Naive thymus-derived CD4-positive, alpha-beta T cell (primary cell): Measurements from ENCODE around the gene SEPTIN12. TPM values are rescaled to one million over a fixed set of nuclear protein-coding genes. Genes with fewer than 3 reads are reported as not detected.
A peak's percentile ranks its signal among the peaks of the same experiment; 100 is the strongest.

ENCODE experiments used
- ATAC-seq: fragments of 150-1000 bp; cut with Tn5 transposase; 2 replicates; pipeline ENCODE4 v1.10.0; 2021; ENCODE audit warnings: mild to moderate bottlenecking, moderate library complexity
- CTCF ChIA-PET: fragments of 350-600 bp; sonication (Branson Sonifier 250); formaldehyde crosslinking; loops from one replicate; lab custom pipeline; 2021; ENCODE audit warnings: antibody characterized with exemption; lab: Charles Lee
- POLR2A ChIA-PET: fragments of 350-600 bp; sonication (Branson Sonifier 250); formaldehyde crosslinking; loops from one replicate; lab custom pipeline; 2021; ENCODE audit warnings: antibody characterized with exemption, inconsistent platforms; lab: Charles Lee
- DNase-seq, 9 donors: peaks; one replicate each; pipeline versions ENCODE4 v3.0.0 to v3.0.0-alpha.2; 2020 to 2022; ENCODE audit warnings: mixed read lengths in 1 of 9
- H3K27ac ChIP-seq: one replicate; pipeline ENCODE4 v1.7.0; 2013; ENCODE audit warnings: mild to moderate bottlenecking, low read depth, low read length, moderate library complexity
- H3K27me3 ChIP-seq, 2 donors: one replicate each; pipeline ENCODE4 v1.7.0; 2013; ENCODE audit warnings: low read length in 2 of 2, mild to moderate bottlenecking in 2 of 2, moderate library complexity in 2 of 2; ENCODE audit not compliant: control insufficient read depth in 2 of 2, insufficient read depth in 2 of 2
- H3K36me3 ChIP-seq, 3 experiments: 1 replicate in 2 of 3; 2 replicates in 1 of 3; pipeline ENCODE4 v1.7.0; 2013; ENCODE audit warnings: low read length in 3 of 3, mild to moderate bottlenecking in 3 of 3, moderate library complexity in 1 of 3; ENCODE audit not compliant: insufficient read depth in 3 of 3, control insufficient read depth in 2 of 3
- H3K4me1 ChIP-seq, 2 donors: one replicate each; pipeline ENCODE4 v1.7.0; 2013; ENCODE audit warnings: low read length in 2 of 2, mild to moderate bottlenecking in 2 of 2, moderate library complexity in 1 of 2; ENCODE audit not compliant: control insufficient read depth in 2 of 2, insufficient read depth in 2 of 2
- H3K4me3 ChIP-seq: 2 replicates; pipeline ENCODE4 v1.7.0; 2013; ENCODE audit warnings: mild to moderate bottlenecking, low read length
- H3K9me3 ChIP-seq, 3 experiments: 1 replicate in 2 of 3; 2 replicates in 1 of 3; pipeline ENCODE4 v1.7.0; 2013; ENCODE audit warnings: low read length in 3 of 3; ENCODE audit not compliant: control insufficient read depth in 2 of 3
- H3K27ac Mint-ChIP-seq, 9 donors: one replicate each; pipeline ENCODE4 v1.8.0; 2020 to 2022; ENCODE audit warnings: mixed read lengths in 9 of 9, mild to moderate bottlenecking in 8 of 9, moderate library complexity in 5 of 9, inconsistent platforms in 2 of 9
- H3K27me3 Mint-ChIP-seq, 5 donors: one replicate each; pipeline ENCODE4 v1.8.0; 2021 to 2022; ENCODE audit warnings: mixed read lengths in 5 of 5, mild to moderate bottlenecking in 1 of 5
- H3K36me3 Mint-ChIP-seq, 5 donors: one replicate each; pipeline ENCODE4 v1.8.0; 2020 to 2022; ENCODE audit warnings: mixed read lengths in 5 of 5, mild to moderate bottlenecking in 3 of 5, inconsistent platforms in 1 of 5
- H3K4me1 Mint-ChIP-seq, 7 donors: one replicate each; pipeline ENCODE4 v1.8.0; 2020 to 2022; ENCODE audit warnings: mixed read lengths in 7 of 7, mild to moderate bottlenecking in 3 of 7, inconsistent platforms in 1 of 7
- H3K4me3 Mint-ChIP-seq, 10 donors: one replicate each; pipeline ENCODE4 v1.8.0; 2020 to 2022; ENCODE audit warnings: mild to moderate bottlenecking in 10 of 10, mixed read lengths in 10 of 10, moderate library complexity in 6 of 10, inconsistent platforms in 2 of 10
- H3K9me3 Mint-ChIP-seq, 11 donors: one replicate each; pipeline ENCODE4 v1.8.0; 2020 to 2022; ENCODE audit warnings: mixed read lengths in 11 of 11, mild to moderate bottlenecking in 4 of 11, inconsistent platforms in 1 of 11, moderate library complexity in 1 of 11
- intact Hi-C, 2 donors: fragments of 100-400 bp; cut with micrococcal nuclease; formaldehyde crosslinking; loops; one replicate each; pipeline ENCODE4 v1.15.1; 2023
- polyA plus RNA-seq, 2 donors: library from polyadenylated mRNA; unstranded; fragments of 300-500 nt; fragmentation: Illumina TruSeq; gene quantifications; one replicate each; pipeline ENCODE4 v1.2.3, GENCODE V29; 2021
- total RNA-seq, 6 experiments: library from RNA in 5 of 6; stranded (reverse) in 5 of 6; gene quantifications; 1 replicate in 5 of 6; 2 replicates in 1 of 6; pipeline ENCODE4 v1.2.3 and lab custom pipeline; 2021 to 2026

The SEPTIN12 gene
- total and polyA plus RNA-seq, 7 experiments from 2014 or later = not detected

DNA sequence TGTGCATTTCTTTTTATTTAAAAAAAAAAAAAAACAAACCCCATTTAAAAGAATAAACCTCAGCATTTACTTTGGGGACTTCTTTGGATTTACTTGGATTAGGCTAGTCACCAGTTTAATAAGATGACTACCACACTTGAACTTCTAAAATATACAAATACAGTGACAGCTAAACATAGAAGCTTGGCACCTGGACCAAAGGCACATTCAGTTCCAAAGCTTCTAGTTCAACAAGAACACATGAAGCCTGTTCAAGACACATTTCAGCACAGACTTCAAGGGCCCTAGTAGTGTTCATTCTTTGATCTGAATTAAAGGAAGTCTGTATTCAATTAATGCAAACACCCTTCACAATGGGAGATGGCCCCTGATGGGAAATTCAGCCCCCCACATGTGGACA lies 25.9 kb upstream of the SEPTIN12 start:
- Mint-ChIP-seq H3K4me3 (no peak overlapping the region), H3K27ac (peak overlapping the region in 1 of 9 donors; percentile 52), H3K36me3 (peaks cover 0 to 49% (median 16%) of the 10 kb centered on the region in 5 donors), H3K4me1 (peaks cover 0 to 3% (median 0%) of the 10 kb centered on the region in 7 donors), H3K27me3 (no peaks in the 10 kb centered on the region), H3K9me3 (no peaks in the 10 kb centered on the region)
- intact Hi-C loops = no loop called here
- ChIA-PET POLR2A (no interaction called here), CTCF (no interaction called here)
- ATAC-seq (no peak), DNase-seq (no peak)
- Histone ChIP-seq H3K4me3 (no peak overlapping the region), H3K27me3 (no peaks in the 10 kb centered on the region), H3K4me1 (no peaks in the 10 kb centered on the region), H3K27ac (no peak overlapping the region), H3K9me3 (no peaks in the 10 kb centered on the region), H3K36me3 (peaks cover 0 to 80% (median 18%) of the 10 kb centered on the region in 3 experiments)

DNA sequence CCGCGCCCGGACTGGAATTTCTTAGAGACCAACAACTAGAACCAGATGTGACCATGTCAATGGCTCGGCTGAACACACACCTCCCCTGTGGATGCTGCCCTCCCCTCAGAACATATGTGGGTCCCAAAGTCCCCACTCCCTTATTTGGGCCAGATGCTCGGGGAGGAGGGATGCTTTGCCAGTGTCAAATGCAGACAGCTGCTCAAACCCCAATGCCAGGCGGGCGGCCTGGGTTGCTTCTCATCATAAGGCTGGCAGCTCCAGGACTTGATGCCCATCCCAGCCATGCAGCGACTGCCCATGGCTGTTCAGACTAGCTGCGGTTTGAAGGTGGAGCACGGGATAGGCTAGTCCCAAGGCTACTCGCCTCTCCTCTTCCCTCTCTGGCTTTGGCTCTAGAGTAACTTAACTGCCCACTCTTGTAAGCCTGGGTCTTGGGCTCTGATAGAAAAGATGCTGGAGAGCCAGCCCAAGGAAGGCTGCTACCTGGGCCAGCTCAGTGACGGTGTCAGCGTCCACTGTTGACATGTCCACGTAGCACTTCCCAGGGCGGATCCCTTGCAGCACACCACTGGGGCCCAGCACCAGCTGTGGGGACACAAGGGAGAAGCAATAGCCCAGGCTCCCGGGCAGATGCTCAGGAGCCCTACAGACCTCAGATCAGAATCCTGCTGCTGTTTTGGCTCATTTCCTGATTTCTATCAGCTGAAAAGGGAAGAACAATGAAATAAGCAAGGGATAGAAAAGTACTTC lies 25.3 kb upstream of the SEPTIN12 start:
- Histone ChIP-seq H3K27ac (no peak overlapping the region), H3K27me3 (no peaks in the 10 kb centered on the region), H3K4me1 (no peaks in the 10 kb centered on the region), H3K4me3 (no peak overlapping the region), H3K9me3 (no peaks in the 10 kb centered on the region), H3K36me3 (peaks cover 0 to 80% (median 18%) of the 10 kb centered on the region in 3 experiments)
- ATAC-seq (no peak), DNase-seq (no peak)
- H3K27me3 Mint-ChIP-seq = no peaks in the 10 kb centered on the region
- H3K36me3 Mint-ChIP-seq = peaks cover 0 to 45% (median 12%) of the 10 kb centered on the region in 5 donors
- H3K27ac Mint-ChIP-seq = peak overlapping the region in 1 of 9 donors; percentile 49
- intact Hi-C loops = no loop called here
- ChIA-PET CTCF (no interaction called here), POLR2A (no interaction called here)
- no peak overlapping the region for H3K4me3 Mint-ChIP-seq
- peaks cover 0 to 2% (median 0%) of the 10 kb centered on the region in 7 donors for H3K4me1 Mint-ChIP-seq
- H3K9me3 Mint-ChIP-seq = no peaks in the 10 kb centered on the region

DNA sequence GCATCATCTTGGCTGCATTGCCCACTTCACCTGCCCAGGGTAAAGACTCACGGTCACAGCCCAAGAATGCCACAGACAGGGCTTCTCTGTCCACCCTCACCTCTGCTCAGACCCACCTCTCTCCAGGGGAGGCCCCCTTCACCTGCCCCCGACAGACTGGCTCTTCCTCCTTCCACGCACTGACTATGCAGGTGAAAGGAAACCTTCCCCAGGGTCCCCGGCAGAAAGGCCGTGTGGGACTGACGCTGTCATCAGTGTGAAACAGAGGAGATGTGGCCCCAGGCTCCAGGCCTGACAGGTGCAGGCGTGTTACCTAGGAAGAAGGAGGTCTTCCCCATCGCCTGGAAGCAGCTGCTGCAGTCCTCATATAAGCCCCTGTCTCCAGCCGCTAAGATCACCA lies 23.6 kb upstream of the SEPTIN12 start:
- H3K4me1 ChIP-seq = no peaks in the 10 kb centered on the region
- Mint-ChIP-seq H3K27ac (peak overlapping the region in 1 of 9 donors; percentile 49), H3K27me3 (no peaks in the 10 kb centered on the region), H3K9me3 (no peaks in the 10 kb centered on the region), H3K4me3 (no peak overlapping the region), H3K4me1 (peaks cover 0 to 2% (median 0%) of the 10 kb centered on the region in 7 donors), H3K36me3 (peaks cover 5 to 49% (median 12%) of the 10 kb centered on the region in 5 donors)
- POLR2A ChIA-PET = no interaction called here
- DNase-seq (no peak), ATAC-seq (no peak)
- intact Hi-C loops = no loop called here
- H3K27me3 ChIP-seq = no peaks in the 10 kb centered on the region
- no peaks in the 10 kb centered on the region for H3K9me3 ChIP-seq
- CTCF ChIA-PET = no interaction called here
- H3K4me3 ChIP-seq = no peak overlapping the region
- no peak overlapping the region for H3K27ac ChIP-seq
- H3K36me3 ChIP-seq = peaks cover 0 to 78% (median 19%) of the 10 kb centered on the region in 3 experiments

DNA sequence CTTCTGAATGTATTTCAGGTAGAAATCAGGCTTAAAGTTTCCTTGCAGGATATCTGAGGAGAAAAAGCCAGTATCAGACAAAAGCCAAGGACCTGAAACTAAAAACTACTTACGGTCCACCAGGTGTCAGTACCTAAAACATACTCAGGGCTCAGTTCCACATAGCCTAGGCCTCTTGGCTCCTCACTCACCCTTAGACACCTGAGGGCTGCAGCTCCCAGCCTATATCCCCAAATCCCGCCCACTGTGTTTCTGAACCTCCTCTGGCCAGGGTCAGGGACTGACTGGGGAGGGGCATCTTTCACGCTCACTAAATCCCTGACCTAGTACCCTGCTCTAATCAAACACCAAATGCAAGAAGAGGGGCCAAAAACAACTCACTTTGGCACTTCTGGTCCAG lies 23.1 kb upstream of the SEPTIN12 start:
- Histone ChIP-seq H3K36me3 (peaks cover 0 to 77% (median 19%) of the 10 kb centered on the region in 3 experiments), H3K27ac (no peak overlapping the region), H3K4me1 (no peaks in the 10 kb centered on the region), H3K27me3 (no peaks in the 10 kb centered on the region), H3K4me3 (no peak overlapping the region), H3K9me3 (no peaks in the 10 kb centered on the region)
- no peak for ATAC-seq
- intact Hi-C loops = no loop called here
- no peak overlapping the region for H3K4me3 Mint-ChIP-seq
- peaks cover 5 to 46% (median 10%) of the 10 kb centered on the region in 5 donors for H3K36me3 Mint-ChIP-seq
- POLR2A ChIA-PET = interaction anchor here (1.0 kb wide), 1 partner anchor 347 kb away, joined by 3 read pairs; no protein-coding TSS in a partner anchor
- CTCF ChIA-PET = no interaction called here
- H3K9me3 Mint-ChIP-seq = no peaks in the 10 kb centered on the region
- DNase-seq = no peak
- H3K27me3 Mint-ChIP-seq = no peaks in the 10 kb centered on the region
- H3K27ac Mint-ChIP-seq = peak overlapping the region in 2 of 9 donors; percentile 49 to 77
- peaks cover 0 to 2% (median 0%) of the 10 kb centered on the region in 7 donors for H3K4me1 Mint-ChIP-seq

DNA sequence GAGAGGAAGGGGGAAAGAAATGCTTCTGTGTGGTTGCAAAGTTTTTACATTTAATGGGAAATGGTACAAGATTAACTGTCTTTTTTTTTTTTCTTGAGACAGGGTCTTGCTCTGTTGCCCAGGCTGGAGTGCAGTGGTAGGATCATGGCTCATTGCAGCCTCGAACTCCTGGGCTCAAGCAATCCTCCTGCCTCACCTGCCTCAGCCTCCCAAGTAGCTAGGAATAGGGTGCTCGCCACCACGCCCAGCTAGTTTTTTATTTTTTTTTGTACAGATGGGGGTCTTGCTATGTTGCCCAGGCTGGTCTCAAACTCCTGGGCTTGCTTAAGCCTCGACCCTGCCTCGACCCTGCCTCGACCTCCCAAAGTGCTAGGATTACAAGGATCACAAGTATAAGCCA lies 18.1 kb upstream of the SEPTIN12 start:
- ATAC-seq = no peak
- Mint-ChIP-seq H3K4me1 (peaks cover 0 to 15% (median 5%) of the 10 kb centered on the region in 7 donors), H3K36me3 (peaks cover 3 to 15% (median 6%) of the 10 kb centered on the region in 5 donors), H3K9me3 (no peaks in the 10 kb centered on the region), H3K4me3 (no peak overlapping the region), H3K27ac (peak overlapping the region in 1 of 9 donors; percentile 19), H3K27me3 (no peaks in the 10 kb centered on the region)
- CTCF ChIA-PET = interaction anchor here (0.6 kb wide), 1 partner anchor 62 kb away, joined by 3 read pairs; no protein-coding TSS in a partner anchor
- POLR2A ChIA-PET = interaction anchor here (0.6 kb wide), 2 partner anchors 9 to 1759 kb away, joined by 3 to 4 read pairs; no protein-coding TSS in a partner anchor
- no peak for DNase-seq
- H3K27me3 ChIP-seq = no peaks in the 10 kb centered on the region
- H3K9me3 ChIP-seq = no peaks in the 10 kb centered on the region
- peaks cover 10 to 13% of the 10 kb centered on the region in 2 donors for H3K4me1 ChIP-seq
- H3K27ac ChIP-seq = no peak overlapping the region
- no peak overlapping the region for H3K4me3 ChIP-seq
- intact Hi-C loops = loop anchor here in 1 of 2 donors (10.0 kb wide), 1 partner anchor 1651 kb away; no protein-coding TSS in a partner anchor
- peaks cover 0 to 46% (median 7%) of the 10 kb centered on the region in 3 experiments for H3K36me3 ChIP-seq

DNA sequence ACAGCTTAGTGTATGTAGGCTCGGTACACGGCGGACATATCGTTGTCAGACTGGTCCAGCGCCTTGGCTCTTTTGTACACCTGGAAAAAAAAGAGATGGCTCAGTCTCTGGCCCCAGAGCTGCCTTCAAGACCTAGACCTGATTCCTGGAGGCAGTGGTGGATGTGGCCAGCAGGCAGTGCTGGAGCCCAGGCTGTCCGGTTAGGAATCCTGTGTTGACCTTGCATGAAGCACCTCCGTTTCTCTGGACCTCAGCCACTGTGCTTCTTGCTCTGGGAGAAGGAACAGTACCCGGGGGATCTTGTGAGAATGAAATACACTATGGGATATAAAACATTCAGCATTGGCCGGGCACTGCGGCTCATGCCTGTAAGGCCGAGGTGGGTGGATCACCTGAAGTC lies 17.1 kb upstream of the SEPTIN12 start:
- POLR2A ChIA-PET = no interaction called here
- Histone ChIP-seq H3K9me3 (no peaks in the 10 kb centered on the region), H3K4me3 (no peak overlapping the region), H3K36me3 (peaks cover 0 to 39% (median 3%) of the 10 kb centered on the region in 3 experiments), H3K27me3 (no peaks in the 10 kb centered on the region), H3K27ac (no peak overlapping the region), H3K4me1 (peaks cover 10 to 18% of the 10 kb centered on the region in 2 donors)
- intact Hi-C loops = loop anchor here in 1 of 2 donors (10.0 kb wide), 1 partner anchor 1650 kb away; no protein-coding TSS in a partner anchor
- DNase-seq (no peak), ATAC-seq (no peak)
- Mint-ChIP-seq H3K27me3 (no peaks in the 10 kb centered on the region), H3K4me1 (peaks cover 6 to 19% (median 12%) of the 10 kb centered on the region in 7 donors), H3K4me3 (no peak overlapping the region), H3K36me3 (peaks cover 3 to 12% (median 6%) of the 10 kb centered on the region in 5 donors), H3K27ac (peak overlapping the region in 3 of 9 donors; percentile 9 to 49 (median 46)), H3K9me3 (no peaks in the 10 kb centered on the region)
- CTCF ChIA-PET = no interaction called here
